ENCODE results near the gene CHRND. TPM values are rescaled to one million over a fixed set of nuclear protein-coding genes. Genes with fewer than 3 reads are reported as not detected.
A peak's percentile ranks its signal among the peaks of the same experiment; 100 is the strongest.

Gene CHRND
- polyA plus RNA-seq, 3 donors: not detected

GRCh38 chr2:232543928-232544631 is 18.1 kb downstream of the CHRND start:
- Histone ChIP-seq H3K27me3 (ENCODE audit: control insufficient read depth in 2 of 2, insufficient read depth in 2 of 2, low read length in 2 of 2) (no peaks in the 10 kb centered on the region), H3K4me2 (replicated peaks; ENCODE audit: extremely low read depth, low read length, poor library complexity, severe bottlenecking) (no peak overlapping the region), H3K36me3 (replicated peaks in 1 of 2; ENCODE audit: control insufficient read depth in 1 of 2, insufficient read depth in 2 of 2, low read length in 2 of 2) (peaks cover 0 to 12% of the 10 kb centered on the region in 2 donors), H3K4me3 (replicated peaks in 1 of 3; ENCODE audit: low read depth in 2 of 3, low read length in 3 of 3) (no peak overlapping the region), H3K9ac (ENCODE audit: insufficient read depth, low read length, poor library complexity, severe bottlenecking) (no peak overlapping the region), H2AFZ (ENCODE audit: insufficient read depth, low read depth, low read length, poor library complexity, severe bottlenecking) (no peak overlapping the region), H3K27ac (ENCODE audit: low read depth in 1 of 2, low read length in 2 of 2) (no peak overlapping the region), H3K79me2 (ENCODE audit: insufficient read depth, low read length) (peaks cover 30% of the 10 kb centered on the region), H4K20me1 (ENCODE audit: insufficient read depth, low read length) (peaks cover 27% of the 10 kb centered on the region), H3K4me1 (ENCODE audit: control insufficient read depth in 1 of 2, insufficient read depth in 2 of 2, low read length in 2 of 2) (peaks cover 34 to 52% of the 10 kb centered on the region in 2 donors), H3K9me3 (replicated peaks in 1 of 2; ENCODE audit: control insufficient read depth in 1 of 2, insufficient read depth in 1 of 2, low read length in 2 of 2) (no peaks in the 10 kb centered on the region)
- intact Hi-C loops (cut with micrococcal nuclease): no loop called here
- Mint-ChIP-seq H3K27me3 (ENCODE audit: low read depth in 3 of 3) (peaks cover 2 to 12% (median 5%) of the 10 kb centered on the region in 3 donors), H3K4me1 (peaks cover 43% of the 10 kb centered on the region), H3K27ac (peak overlapping the region in 2 of 7 donors; percentile 63 to 68), H3K36me3 (peaks cover 11 to 35% of the 10 kb centered on the region in 2 donors), H3K4me3 (no peak overlapping the region), H3K9me3 (no peaks in the 10 kb centered on the region)
- DNase-seq: no peak
- 95% methylated on average over 17 of the region's 19 CpGs for WGBS (ENCODE audit: insufficient coverage)
- TF ChIP-seq CTCF (IDR thresholded peaks at IDR 0.05): no peak

GRCh38 chr2:232544674-232545073 is 18.7 kb downstream of the CHRND start:
- H3K36me3 Mint-ChIP-seq: peaks cover 11 to 35% of the 10 kb centered on the region in 2 donors
- no peak for DNase-seq
- no peaks in the 10 kb centered on the region for H3K27me3 ChIP-seq (ENCODE audit: control insufficient read depth in 2 of 2, insufficient read depth in 2 of 2, low read length in 2 of 2)
- no peak overlapping the region for H3K27ac ChIP-seq (ENCODE audit: low read depth in 1 of 2, low read length in 2 of 2)
- H3K27ac Mint-ChIP-seq: peak overlapping the region in 2 of 7 donors; percentile 20 to 54
- peaks cover 27% of the 10 kb centered on the region for H4K20me1 ChIP-seq (ENCODE audit: insufficient read depth, low read length)
- no peak overlapping the region for H3K9ac ChIP-seq (ENCODE audit: insufficient read depth, low read length, poor library complexity, severe bottlenecking)
- H3K4me1 ChIP-seq (ENCODE audit: control insufficient read depth in 1 of 2, insufficient read depth in 2 of 2, low read length in 2 of 2): peaks cover 34 to 52% of the 10 kb centered on the region in 2 donors
- intact Hi-C loops (cut with micrococcal nuclease): no loop called here
- no peaks in the 10 kb centered on the region for H3K9me3 Mint-ChIP-seq
- H3K4me1 Mint-ChIP-seq: peaks cover 44% of the 10 kb centered on the region
- H3K9me3 ChIP-seq (replicated peaks in 1 of 2; ENCODE audit: control insufficient read depth in 1 of 2, insufficient read depth in 1 of 2, low read length in 2 of 2): no peaks in the 10 kb centered on the region
- no peak for TF ChIP-seq CTCF (IDR thresholded peaks at IDR 0.05)
- 91% methylated on average over 1 of the region's 6 CpGs for WGBS (ENCODE audit: insufficient coverage)
- H3K4me3 Mint-ChIP-seq: no peak overlapping the region
- H3K27me3 Mint-ChIP-seq (ENCODE audit: low read depth in 3 of 3): peaks cover 0 to 8% (median 5%) of the 10 kb centered on the region in 3 donors
- H3K4me2 ChIP-seq (replicated peaks; ENCODE audit: extremely low read depth, low read length, poor library complexity, severe bottlenecking): no peak overlapping the region
- H3K4me3 ChIP-seq (replicated peaks in 1 of 3; ENCODE audit: low read depth in 2 of 3, low read length in 3 of 3): no peak overlapping the region
- peaks cover 0 to 12% of the 10 kb centered on the region in 2 donors for H3K36me3 ChIP-seq (replicated peaks in 1 of 2; ENCODE audit: control insufficient read depth in 1 of 2, insufficient read depth in 2 of 2, low read length in 2 of 2)
- H2AFZ ChIP-seq (ENCODE audit: insufficient read depth, low read depth, low read length, poor library complexity, severe bottlenecking): no peak overlapping the region
- H3K79me2 ChIP-seq (ENCODE audit: insufficient read depth, low read length): peaks cover 35% of the 10 kb centered on the region
